Amygdala (tissue), 56 donors: Measurements from ENCODE around the gene ARHGAP25.

ENCODE experiments used
- DNase-seq, 56 donors: peaks; one replicate each; lab custom pipeline; 2025; lab: John Stamatoyannopoulos, UW

ARHGAP25 gene

GRCh38 chr2:68740400-68740914, 5.8 kb downstream of the ARHGAP25 start:
- no peak for DNase-seq

DNA sequence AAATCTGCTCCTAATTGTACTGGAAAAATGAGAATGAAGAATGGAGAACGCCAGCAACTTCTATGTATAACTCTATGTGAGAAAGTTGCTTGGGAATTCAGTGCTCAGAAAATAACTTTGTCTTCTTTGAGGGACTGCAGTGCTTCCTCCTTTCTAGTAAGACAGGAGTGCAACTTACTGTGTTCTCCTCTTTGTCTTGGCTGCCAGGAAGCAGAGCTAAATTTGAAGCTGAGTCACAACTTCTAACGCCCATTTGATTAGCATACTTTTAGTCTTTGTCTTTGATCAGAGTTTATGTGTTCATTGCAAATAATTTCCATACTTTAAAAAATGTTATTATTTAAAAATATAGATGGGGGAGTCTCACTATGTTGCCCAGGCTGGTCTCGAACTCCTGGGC, 6.6 kb downstream of the ARHGAP25 start:
- no peak for DNase-seq

- no peak for DNase-seq
Observed at GRCh38 chr2:68741805-68742306, 7.2 kb downstream of the ARHGAP25 start.

- no peak for DNase-seq
Observed at GRCh38 chr2:68742626-68743415, 8.2 kb downstream of the ARHGAP25 start.

DNA sequence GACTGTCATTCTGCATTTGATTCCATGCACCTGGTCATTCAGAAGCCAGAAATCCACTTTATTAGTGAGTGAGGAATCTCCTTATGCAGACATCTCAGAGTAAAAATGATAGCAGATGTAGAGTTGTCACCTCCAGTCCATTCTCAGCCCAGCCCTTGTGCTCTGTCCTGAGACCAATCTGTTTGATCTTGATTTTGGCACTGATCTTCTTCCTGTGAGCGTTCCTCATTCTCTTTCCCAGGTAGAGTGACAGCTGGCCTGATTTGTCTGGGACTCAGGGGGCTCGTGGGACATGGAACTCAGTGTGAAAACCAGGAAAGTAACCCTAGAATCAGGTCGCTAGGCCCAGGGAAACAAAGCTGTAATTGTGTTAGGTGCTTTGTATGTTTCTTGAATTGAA, 8.9 kb downstream of the ARHGAP25 start:
- DNase-seq: no peak

GRCh38 chr2:68744366-68744912, 9.8 kb downstream of the ARHGAP25 start:
- DNase-seq: no peak

DNA sequence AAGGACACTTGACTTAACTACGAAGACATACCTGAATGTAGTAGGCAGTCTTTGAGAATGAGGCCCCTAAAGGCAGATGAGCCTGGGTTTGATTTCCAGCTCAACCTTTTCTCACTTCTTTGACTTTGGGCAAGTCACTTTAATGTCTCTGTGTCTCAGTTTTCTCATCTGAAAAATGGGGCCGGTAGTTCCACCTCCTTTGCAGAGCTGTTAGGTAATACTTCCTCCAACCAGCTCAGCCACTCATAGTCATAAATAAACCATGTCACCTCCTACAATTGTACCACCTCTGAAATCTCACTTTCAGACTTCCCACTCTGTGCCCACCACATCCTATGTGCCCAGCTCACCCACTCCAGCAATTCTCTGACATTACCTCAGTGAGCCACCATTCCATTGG, 10.4 kb downstream of the ARHGAP25 start:
- DNase-seq: no peak

- DNase-seq: no peak
Observed at GRCh38 chr2:68746408-68746807, 11.8 kb downstream of the ARHGAP25 start.

DNA sequence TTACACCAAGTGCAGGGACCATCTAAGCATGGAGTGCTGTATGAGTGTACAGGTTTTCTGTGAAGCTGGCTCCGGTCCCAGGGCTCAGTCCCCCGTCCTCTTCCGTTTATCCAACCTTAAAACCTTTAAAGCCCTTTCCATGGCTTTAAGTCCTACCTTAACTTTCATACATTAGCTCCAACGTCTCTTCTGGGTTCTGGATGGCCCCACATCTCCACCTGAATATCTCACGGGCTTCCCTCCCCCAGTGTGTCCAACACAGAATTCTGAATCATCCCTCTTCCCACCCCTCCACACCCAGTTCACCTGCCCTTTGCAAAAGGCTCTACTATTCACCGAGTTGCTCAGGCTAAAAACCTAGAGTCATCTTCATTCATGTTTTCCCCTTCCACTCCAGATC, 12.8 kb downstream of the ARHGAP25 start:
- DNase-seq: no peak

- DNase-seq: no peak
Observed at GRCh38 chr2:68747900-68748299, 13.3 kb downstream of the ARHGAP25 start.

DNA sequence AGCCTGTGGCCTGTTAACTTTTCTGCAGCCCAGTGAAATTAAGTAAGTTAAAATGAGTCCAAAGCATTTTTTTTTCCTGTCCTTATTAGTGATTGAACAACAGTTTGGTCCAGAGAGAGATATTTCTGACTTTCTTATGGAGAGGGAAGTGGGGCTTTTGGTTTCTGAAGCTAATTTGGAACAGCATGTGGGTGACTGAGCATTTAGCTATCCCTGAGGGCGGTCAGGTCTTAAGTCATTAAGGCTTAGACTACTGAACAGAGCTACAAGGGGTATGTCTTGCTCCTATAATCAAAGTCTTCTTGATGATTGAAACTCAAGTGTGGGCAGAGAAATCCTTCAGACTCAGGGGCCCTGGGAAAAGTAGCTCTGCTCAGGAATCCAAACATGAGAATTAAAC, 14.0 kb downstream of the ARHGAP25 start:
- DNase-seq: no peak

- no peak for DNase-seq
Observed at GRCh38 chr2:68749345-68749744, 14.7 kb downstream of the ARHGAP25 start.

- DNase-seq: no peak
Observed at GRCh38 chr2:68750592-68751396, 16.2 kb downstream of the ARHGAP25 start.

DNA sequence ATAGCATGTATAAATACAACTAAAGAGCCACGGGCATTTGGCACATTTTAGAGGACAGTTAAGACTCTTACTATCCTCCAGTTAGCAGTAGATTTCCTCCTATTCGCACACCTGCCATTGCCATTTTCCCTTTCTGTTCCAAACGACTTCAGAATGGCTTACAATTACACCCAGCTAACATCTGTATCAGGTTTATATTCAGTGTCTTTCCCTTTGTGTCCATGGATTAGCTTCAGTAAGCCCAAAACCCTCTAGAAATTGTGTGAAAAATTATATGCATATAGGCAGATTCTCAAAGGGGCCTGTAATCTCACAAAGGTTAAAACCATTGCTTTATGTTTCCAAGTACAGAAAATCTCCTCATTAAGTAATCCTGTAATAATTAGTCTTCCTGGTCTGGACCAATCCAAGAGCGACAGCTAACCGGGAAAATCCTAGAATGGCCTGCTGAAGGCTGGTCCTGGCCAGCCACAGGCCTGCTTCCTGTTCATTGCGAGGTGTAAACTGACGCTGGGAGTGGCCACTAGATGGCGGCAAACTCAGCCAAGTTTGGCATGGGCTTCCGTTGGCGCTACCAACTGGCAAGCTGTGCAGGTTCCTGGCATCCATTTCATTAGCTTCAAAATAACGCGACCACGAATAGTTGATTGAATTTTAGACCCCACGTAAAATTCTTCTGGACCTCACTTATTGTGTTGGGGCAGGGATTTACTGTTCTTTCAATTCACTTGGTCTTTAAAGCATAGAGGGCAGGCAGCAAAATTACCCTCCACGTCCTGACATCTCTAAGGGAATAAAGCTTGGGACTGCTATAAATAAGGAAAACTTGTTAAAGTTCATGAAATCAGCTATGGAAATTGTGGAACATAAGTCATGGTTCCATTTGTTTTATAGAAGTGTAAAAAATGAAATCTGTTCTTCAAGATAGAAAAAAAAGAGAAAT, 17.1 kb downstream of the ARHGAP25 start:
- peak in 55 of 56 donors; percentile 19 to 93 (median 73) for DNase-seq

DNA sequence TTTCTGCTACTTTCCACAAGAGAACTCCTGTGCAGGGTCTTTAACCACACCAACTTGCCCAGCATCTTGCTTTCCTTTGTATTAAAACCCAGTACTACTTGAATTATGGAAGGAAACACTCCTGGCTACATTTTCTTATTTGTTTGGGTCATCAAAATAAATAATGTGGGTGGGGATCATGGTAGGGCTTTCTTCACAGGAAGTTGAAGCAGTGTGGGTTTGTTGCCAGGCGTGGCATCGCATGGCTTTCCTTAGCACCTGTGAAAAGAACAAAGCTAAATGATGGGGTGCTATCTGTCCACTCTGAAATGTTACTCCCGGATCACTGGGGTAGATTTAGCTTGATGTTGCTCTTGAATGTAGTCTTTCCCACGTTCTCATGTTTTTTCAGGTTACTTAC, 18.7 kb downstream of the ARHGAP25 start:
- DNase-seq: no peak

DNA sequence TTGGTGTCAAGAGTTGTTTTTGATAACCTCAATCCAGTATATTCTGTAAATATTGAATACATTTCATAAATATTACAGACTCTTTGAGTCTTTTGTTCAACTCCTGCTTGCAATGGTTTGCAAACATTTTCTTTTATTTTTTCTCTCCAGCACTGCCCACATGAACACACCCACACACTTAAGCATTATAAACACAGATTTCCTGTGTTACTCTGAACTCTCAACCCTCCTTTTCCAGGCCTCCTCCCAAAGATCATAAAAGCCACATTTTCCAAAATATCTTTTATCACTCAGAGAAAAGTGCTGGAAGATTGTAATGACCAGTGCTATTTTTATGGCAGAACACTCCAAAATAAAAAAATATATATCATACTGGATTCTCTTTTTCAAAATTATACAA, 20.5 kb downstream of the ARHGAP25 start:
- DNase-seq: no peak

- DNase-seq: no peak
Observed at GRCh38 chr2:68756178-68756577, 21.6 kb downstream of the ARHGAP25 start.

- DNase-seq: no peak
Observed at GRCh38 chr2:68757081-68757480, 22.5 kb downstream of the ARHGAP25 start.

DNA sequence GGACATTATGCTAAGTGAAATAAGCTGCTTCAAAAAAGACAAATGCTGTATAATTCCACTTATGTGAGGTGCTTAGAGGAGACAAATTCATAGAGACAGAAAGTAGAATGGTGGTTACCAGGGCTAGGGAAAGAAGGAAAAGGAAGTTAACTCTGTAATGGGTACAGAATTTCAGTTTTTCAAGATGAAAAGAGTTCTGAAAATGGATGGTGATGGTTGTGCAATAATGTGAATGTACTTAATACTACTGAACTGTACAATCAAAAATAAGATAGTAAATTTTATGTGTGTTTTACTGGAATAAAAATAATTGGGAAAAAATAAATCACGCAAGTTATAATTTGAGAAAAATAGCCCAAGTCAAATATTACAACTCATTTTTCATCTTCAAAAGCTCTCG, 27.5 kb downstream of the ARHGAP25 start:
- DNase-seq: no peak

- DNase-seq: no peak
Observed at GRCh38 chr2:68762665-68763064, 28.1 kb downstream of the ARHGAP25 start.
